DOHH2 (cell line): Measurements from ENCODE around the gene PPP2R5B.

Experiments
- CTCF ChIP-seq: fragments of 200-600 bp; sonication (generic); IDR thresholded peaks from one replicate; pipeline ENCODE4 v1.5.1; 2014; ENCODE audit warnings: antibody characterized with exemption, mild to moderate bottlenecking, low read depth, low read length; ENCODE audit not compliant: poor library complexity, severe bottlenecking
- EZH2phosphoT487 ChIP-seq: fragments of 200-600 bp; sonication (generic); IDR thresholded peaks from 2 replicates; pipeline ENCODE4 v1.6.1; 2017; ENCODE audit warnings: borderline replicate concordance, mild to moderate bottlenecking, antibody characterized with exemption, low read length, moderate library complexity, mixed read lengths

GRCh38 chr11:64881476-64881875 is 43.0 kb upstream of the PPP2R5B start:
- TF ChIP-seq CTCF (no peak), EZH2phosphoT487 (no peak)
